HG02885 (cell line): Measurements from ENCODE around the gene KSR1.
A peak's percentile ranks its signal among the peaks of the same experiment; 100 is the strongest.
"Not testable (repeated sequence)": the region's sequence is repeated elsewhere in the genome, so short reads cannot be mapped to it uniquely, and the experiment has no call there.

Experiments used
- ATAC-seq: cut with Tn5 transposase; IDR thresholded peaks from one replicate; pipeline ENCODE4 v1.9.1; 2021; ENCODE audit warnings: mild to moderate bottlenecking; ENCODE audit not compliant: unreplicated experiment, poor library complexity

Gene KSR1

DNA sequence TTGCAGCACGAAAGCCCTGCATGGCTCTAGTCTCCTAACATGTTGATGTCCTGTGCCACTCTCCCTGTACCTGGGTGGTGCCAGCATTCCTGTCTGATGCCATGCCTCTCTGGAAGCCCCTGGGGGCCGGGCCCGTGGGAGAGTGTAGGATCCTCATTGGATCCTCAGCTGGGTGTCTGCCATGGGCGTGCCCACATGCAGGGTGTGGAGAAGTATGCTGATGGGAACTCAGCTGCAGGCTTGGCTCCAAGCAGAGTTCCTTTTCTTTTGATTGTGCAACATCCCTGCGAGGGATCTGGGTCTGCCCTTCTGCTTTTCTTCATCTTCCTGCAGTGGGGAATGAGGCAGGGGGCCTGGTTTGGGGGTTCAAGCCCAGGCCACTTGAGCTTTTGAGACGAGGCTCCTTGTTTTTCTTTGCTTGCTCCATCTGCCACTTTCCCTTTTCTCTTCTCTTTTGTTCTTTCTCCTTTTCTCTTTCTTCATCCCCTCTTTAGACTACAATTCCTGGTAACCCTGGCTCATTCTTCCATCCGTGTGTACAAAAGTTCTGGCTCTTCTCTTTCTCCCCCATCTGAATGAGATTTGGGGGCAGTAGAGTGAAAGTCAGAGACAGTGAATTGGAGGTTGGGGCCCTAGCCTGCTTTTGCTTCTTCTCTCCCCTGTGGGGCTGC is 32.9 kb downstream of the KSR1 start:
- ATAC-seq: no peak

DNA sequence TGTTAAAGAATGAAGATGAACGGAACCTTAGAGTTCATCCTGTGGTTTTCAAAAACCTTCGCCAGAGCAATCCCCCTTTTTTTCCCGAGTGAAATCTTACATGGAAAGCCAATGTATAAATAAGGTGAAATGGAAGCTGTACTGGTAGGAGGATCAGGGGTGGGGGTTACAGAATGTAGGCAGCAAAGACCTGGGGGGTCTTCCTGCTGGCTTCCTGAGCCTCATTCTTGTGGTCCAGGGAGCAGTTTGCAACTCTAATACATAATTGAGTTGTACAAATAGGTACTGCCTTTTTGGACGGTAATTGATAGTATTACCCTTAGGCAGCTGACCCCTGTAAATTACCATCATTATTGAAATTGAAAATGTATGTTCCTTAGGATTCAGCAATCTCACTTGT is 34.1 kb downstream of the KSR1 start:
- ATAC-seq: no peak

DNA sequence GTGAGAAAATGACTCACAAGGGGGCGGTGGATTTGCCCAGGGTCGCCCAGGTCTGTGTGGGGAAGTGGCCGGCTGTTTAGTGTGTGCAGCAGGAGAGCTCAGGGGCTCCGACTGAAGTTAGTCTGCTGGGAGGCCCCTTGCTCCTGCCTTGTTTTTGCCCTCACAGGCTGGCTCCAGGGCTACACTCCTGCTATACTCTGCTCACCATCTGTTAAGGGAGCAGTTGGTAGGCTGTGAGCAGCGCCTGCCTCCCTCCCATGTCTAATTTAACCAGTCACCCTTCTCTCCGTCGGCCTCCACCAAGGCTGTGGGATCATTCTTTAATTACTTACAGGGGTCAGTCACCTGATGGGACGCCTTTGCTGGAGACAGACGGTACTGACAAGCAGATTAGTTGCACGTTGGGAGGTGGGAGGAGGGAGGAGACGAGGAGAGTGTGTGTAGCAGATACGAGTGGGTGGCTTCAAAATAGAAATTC is 35.5 kb downstream of the KSR1 start:
- no peak for ATAC-seq

DNA sequence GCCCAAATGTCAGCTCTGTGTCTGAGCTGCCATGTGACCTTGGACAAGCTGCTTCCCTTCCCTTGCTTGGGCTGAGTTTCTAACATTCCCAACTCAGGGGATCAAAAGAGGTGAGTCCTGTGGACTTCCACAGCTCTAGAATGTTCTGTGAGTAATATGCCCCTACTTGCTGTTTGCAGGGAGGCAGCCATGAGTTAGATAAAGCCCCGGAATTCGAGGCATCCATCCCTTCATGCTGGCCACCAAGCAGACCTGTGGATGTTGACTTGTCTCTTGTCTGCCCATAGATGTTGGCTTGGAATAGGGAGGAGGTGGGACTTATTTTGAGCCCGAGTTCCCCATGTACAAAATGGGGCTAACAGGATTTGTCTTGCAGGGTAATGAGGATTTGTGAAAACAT is 36.2 kb downstream of the KSR1 start:
- ATAC-seq: no peak

DNA sequence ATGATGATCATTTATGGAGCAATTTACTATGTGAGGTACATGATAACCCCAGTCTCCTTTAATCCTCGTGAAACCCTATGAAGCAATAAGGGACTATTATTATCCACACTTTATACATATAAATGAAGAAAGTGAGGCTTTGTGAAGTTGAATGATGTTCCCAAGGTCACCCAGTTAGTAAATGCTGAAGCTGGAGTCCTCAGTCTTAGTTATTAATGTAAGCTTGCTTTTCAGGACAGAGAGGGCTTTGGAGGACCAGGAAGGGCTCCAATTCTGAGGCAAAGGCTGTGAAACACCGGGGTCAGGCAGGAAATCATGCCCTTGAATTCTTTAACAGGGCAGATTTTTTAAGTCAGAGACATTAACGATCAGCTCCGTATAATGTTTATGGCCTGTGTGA is 36.8 kb downstream of the KSR1 start:
- ATAC-seq: no peak

DNA sequence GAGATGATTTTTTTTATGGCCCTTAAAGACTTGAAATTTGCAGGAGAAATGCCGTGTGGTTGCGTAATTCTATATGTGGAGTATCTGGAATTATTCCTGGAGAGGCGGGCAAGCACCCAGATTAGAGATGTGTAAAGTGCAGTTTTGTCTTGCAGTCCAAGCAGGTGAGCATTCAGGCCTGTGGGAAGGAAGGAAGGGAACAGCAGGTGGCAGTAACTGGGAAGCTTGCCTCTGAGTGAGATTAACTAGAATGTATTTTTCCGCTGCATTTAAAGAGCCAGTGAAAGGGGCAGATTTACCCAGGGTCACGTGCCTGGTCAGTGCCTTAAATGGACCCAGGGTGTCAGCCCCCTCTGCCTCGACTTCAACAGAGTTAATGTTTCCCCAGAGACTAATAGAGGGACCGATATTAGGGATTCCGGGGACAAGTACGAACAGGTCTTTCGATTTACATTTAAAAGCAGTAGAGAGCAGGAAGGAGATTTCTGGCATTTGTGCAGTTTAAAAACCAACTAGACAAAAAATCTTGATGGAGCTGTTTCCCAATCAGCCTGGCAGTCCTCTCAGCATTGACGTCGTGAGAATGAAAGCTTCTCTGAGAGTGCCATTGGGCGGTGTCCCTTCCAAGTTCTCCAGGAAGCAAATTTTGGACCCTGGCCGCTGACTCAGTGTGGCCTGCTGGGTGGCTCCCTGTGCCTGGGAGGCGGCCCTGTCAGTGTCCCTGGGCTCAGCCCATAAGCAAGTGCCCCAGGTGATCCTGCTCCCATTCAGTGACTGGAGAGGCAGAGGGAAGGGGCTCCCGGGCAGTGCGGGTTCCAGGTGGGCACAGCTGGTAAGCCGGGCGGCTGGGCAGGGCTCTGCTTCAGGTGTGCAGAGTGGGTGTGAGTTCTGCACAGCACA is 38.2 kb downstream of the KSR1 start:
- ATAC-seq: no peak

DNA sequence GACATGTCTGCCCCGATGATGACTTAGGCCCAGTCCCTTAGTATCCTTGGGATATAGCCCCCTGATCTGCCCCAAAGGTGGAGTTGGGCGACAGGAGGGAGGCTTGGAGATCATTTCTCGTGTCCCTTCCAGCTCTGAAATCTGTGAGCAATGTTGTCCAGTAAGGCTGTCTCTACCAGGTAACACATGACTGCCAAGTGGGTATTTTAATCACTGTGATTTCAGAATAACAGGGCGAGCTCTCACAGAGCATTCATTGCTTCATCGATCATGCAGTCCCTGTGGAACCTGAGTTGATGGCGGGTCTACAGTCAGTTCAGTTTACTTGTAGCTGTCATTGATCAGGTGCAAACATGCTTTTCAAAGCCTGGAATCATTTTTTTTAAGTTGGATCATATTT is 39.2 kb downstream of the KSR1 start:
- ATAC-seq: no peak

DNA sequence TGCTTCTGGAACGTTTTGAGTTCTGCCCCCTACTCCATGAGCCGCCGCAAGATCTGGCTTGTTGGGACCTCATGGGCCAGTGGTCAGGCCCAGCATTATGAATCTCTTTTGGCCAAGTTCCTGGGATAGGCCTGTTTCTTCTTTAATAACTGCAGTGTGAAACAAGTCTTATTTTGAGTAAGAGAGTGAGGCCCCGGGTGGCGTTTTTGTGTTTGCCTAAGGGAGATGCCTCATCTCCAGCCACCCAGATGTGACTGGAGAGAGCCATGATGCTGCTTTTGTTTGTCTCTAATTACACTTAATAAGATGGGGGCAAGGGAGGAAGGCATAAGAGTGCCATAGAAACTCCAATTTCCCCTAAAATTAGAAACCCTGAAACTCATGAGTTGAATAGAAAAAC is 39.8 kb downstream of the KSR1 start:
- ATAC-seq: no peak

DNA sequence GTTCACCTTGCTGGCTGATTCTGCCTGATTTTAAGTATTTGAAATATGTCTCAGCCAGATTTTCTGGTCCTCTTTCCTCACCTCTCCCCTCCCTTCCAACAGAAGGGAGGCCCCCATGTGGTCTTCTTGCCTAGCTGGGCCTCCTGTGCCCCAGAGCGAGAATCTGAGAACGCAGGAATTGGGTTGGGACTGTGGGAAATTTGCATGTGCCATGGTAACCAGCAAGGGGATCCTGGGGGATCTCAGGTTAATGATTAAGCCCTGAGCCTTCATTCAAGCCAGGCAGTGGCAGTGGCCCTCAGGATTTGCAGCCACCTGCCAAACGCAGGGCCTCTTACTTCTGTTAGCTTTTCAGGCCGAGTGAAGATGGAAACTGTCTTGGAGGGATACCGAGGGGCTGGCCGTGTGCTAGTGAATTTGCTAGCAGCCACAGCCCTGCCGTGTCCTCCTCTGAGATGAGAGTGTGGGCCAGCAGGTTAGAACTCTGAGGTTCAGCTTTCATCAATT is 40.2 kb downstream of the KSR1 start:
- no peak for ATAC-seq

DNA sequence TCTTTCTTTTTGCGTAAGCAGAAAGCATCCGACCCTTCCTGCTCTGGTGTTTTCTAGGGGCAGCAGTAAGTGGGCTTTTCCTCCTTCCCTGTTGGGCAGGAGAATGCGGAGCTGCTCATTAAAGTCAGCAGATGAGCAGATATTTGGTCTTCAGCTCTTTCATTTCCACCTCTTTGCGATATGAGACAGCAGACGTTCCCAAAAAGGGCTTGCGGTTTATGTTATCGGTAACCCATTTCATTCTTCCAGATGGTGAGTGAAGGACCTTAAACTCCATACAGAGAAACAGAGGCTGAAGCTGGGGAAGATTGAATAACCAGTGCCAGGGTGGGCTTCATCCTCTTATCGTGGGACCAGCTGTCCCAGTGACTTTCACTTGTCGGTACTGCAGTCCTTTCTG is 40.7 kb downstream of the KSR1 start:
- ATAC-seq: no peak

DNA sequence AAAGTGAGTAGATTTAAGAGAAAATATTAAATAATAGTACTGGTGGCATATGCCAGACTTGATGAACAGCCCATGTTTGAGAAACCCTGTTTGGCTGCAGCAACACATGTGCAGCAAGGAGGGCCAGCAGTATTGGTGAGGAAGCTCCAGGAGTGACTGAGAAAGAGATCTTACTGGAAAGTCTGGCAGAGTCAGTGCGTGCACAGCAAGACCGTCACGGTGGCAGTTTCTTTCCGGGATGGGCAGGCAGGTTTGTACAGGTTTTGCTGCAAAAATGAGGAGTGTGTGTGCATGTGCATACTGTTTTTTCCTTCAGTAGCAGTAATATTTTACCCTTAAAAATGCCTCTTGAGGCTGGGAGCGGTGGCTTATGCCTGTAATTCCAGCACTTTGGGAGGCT is 41.4 kb downstream of the KSR1 start:
- ATAC-seq: no peak

DNA sequence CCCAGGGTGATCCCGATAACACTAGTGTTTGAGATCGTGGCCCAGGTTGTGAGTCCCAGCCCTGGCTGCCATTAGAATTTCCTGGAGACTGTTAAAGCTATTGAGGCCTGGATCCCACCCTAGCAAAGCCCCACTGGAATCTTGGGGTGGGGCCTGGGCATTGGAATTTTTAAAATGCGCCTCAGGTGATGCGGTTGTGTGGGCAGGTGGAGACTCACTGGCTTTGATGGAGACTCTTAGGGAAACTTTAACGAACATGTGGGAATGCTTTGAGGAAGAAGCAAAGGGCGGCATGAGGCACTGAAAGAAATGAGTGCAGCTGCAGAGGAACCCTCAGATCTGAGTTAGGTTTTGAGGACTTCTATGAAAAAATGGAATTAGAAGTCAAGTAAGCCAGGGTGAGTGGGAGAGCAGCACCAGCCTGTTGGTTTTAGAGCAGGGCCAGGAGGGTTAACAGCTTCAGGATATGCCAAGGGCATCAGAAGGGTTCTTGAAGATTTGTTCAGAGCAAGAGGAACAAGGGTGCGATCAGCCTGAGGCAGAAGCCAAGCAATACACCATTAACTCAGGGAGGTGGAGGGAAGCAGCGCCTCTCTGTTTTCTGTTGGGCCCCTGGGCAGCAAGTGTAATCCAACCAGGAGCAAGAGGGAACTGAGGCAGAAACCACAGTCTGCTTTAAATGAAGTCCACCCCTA is 42.5 kb downstream of the KSR1 start:
- ATAC-seq: no peak

DNA sequence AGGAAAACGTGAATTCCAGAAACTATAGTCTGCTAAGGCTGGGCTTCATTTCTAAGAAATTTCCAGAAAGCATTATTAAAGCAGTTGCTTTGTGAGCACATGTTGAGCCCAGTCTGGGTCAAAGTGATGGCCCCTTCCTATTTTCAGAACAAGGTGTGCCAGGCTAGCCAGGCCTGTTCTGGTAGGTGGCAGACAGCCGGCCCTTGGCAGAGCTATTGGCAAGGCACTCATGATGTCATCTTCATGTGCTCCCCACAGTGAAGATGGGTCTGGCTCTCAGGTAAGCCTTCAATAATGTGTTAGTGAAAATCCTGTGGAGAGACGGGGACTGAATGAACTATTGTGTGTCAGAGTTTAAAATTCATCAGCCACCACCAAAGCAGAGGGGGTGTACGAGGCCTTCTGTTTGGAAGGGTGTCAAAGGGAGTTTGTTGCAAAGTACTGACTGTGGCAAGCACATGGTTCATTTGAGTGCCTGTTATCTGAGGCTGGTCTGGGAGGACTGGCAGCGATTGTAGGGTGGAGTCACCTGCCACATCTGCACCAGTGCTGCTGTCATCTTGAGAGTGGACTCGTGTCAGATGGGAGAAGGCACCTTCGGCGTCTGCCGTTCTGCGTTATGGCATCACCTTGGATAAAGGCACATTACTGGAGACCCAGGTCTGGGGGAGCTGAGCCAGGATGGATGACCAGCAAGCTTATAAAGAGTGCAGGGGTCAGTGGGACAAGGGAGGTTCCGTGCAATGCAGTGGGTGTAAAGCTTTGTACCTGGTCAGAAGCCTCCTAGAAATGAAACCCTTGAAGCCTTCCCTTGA is 43.4 kb downstream of the KSR1 start:
- ATAC-seq: no peak

DNA sequence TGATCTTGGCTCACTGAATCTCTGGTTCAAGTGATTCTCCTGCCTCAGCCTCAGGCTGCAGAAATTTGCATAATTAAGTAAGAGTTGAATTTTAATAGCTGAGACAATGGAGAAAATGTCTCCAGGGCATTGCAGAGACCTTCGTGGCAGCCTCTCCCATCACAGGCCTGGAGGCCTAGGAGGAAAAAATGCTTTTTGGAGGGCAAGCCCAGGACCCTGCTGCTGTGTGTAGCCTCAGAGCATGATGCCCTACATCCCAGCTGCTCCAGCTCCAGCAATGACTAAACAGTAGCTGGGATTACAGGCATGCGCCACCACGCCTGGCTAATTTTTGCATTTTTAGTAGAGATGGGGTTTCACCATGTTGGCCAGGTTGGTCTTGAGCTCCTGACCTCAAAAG is 45.1 kb downstream of the KSR1 start:
- ATAC-seq: not testable (repeated sequence)

DNA sequence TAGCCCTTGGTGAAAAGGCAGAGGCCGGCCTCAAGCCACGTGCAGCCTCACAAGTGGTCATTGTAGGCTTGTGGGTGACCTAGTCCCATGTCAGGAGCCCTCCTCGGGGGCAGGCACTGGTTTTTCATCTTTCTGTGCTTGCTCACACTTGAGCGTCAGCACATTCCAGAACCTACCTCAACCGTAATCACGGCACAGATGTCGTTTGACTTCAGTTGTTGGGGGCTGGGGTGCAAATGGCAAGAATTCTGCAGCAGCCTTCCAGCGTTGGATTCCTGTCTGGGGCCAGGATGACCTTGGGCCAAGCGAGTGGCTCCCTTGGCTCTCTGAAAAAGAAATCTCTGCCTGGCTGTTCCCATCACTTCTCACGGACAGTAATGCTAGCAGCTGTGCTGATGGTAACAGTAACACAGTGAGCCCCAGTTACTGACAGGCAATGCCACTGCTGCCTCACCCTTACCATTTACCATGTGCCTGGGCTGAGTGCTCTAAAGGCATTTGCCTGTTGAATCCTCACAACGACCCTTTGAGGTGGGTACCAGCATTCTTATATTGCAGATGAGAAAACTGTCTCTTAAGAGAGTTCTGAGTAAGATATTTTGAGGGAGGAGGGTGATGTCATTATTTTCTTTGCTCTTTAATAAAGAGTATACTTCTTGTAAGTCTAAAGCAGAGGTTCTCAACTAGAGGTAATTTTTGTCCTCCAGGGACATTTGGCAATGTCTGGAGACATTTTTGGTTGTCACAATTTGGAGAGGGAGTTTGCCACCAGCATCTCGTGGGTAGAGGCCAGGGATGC is 46.5 kb downstream of the KSR1 start:
- ATAC-seq: no peak

DNA sequence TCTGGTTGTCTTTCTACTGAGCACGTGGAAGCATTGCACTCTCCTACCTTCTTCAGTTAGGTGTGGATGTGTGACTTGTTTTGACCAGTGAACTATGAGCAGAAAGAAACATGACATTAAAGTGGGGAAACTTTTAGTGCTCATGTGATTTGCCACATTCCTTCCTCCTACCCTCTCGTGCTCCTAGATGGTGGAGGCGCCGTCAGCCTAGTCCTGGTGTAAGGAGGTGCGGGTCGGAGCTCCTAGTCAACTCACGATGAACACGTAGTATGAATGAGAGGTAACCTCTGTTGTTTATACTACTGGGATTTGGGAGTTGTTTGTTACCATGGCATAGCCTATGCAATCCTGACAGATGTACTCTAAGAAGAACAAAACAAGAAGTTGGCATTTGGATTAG is 47.4 kb downstream of the KSR1 start:
- ATAC-seq: no peak

DNA sequence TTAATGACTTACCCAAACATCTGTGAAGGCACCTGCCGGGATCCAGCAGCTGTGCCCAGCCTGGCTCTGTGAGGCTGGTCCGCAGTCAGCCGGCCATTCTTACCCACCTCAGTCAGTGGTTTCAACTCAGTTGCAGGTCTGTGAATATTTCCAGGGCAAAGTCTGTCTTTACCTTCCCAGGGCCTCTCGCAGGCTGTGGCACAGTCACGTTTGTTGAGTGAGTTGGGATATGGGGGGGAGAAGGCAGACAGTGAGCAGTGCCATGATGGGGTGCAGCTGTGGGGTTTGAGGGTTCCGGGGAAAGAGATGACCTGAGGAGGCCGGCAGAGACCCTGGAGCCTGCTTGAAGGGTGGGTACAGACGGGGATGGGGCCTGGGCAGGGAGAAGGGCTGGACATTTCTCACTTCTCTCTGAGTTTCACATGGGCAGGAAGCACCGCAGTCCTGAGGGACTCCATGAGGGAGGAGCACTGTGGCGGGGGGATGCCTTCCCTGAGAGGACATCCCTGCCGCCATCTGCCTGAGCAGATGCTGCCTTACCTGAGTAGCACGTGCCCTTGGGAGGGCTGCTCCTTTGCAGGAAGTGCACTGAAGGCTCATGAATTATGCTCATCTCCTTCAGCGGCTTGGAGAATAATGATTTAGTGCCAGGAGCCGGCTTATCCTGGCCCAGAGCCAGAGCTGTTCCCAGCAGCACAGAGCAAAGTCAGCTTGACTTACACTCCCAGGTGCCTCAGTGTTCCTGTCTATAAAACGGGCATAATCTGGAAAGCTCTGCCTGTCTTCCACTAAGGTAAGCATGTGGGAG is 48.1 kb downstream of the KSR1 start:
- no peak for ATAC-seq

DNA sequence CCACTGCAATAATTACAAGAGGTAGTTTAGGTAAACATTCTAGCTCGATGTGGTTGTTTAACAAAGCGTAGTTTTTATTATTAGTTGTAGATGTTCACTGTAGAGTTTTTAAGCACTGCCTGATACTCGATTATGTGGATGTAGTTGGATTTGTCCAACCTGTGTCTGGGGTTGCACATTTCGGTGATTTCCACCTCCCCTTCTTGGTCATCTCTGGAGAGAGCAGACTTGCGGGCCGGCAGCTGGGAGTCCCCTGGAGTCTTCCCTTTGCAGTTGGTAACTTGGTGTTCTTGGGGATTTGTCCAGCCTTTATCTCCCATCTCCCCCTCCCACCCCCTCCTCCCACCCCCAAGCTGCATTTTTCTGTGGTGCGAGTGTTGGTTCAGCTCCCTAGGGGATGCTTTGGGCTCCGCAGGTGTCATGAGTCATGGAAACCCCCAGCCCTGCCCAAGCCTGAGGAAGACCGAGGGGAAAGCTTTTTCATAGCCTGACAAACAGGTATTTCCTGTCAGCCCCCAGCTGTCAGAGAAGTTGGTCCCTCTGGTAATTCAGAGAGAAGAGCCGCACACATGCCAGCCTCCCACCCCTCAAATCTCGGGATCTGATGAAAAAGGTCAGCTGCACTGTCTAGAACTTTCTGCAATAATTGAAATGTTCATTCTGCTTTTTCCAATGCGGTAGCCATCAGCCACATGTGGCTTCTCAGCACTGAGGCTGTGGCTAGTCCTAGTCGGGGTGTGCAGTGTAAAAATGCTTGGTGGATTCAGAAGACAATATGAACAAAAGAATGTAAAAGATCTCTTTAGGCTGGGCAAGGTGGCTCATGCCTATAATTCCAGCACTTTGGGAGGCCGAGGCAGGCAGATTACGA is 50.3 kb downstream of the KSR1 start:
- ATAC-seq: peak; percentile 71
